ENCODE results near the gene SUV39H2.

SUV39H2 gene

DNA sequence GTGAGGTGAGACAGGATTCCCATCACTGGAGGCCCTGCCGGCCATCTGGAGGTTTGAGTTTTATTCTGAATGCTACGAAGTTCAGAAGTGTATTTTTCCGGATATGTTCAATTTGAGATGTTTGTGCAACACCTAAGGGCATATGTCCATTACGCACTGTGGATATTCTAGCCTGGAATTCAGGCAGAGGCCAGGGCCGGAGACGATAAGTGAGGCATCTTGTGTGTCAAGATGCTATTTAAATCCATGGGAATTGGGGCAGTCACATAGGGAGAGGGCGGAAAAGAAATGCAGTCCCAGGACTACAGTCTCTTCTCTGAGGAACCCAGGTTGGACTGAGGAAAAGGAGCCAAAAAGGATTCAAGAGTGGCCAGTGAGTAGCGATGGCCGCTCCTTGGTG, 1.9 kb upstream of the SUV39H2 start:
- Histone ChIP-seq H3K27ac (ENCODE audit: low read depth, low read length, severe bottlenecking) (no peak overlapping the region), H3K4me3 (ENCODE audit: extremely low read depth, insufficient read depth, low read length, poor library complexity, severe bottlenecking) (no peak overlapping the region)
- 91 to 93% methylated on average over 9 of the region's 9 CpGs for WGBS, 2 experiments (ENCODE audit: insufficient coverage in 2 of 2)

GRCh38 chr10:14879124-14879927, 660 bp downstream of the SUV39H2 start:
- Histone ChIP-seq H3K4me3 (ENCODE audit: extremely low read depth, insufficient read depth, low read length, poor library complexity, severe bottlenecking) (peak overlapping the region; percentile 96), H3K27ac (ENCODE audit: low read depth, low read length, severe bottlenecking) (peak overlapping the region; percentile 96), H3K9me3 (ENCODE audit: control insufficient read depth, low read length) (no peaks in the 10 kb centered on the region), H3K4me1 (ENCODE audit: control insufficient read depth, insufficient read depth, low read length, poor library complexity, severe bottlenecking) (peaks cover 6% of the 10 kb centered on the region), H3K36me3 (ENCODE audit: control insufficient read depth, insufficient read depth, low read length) (peaks cover 26% of the 10 kb centered on the region)
- WGBS, 2 experiments (ENCODE audit: insufficient coverage in 2 of 2) = 0% methylated on average over 39 to 50 of the region's 60 CpGs

More for the DNA sequence above, 1.9 kb upstream of the SUV39H2 start:
- H3K4me1 ChIP-seq (ENCODE audit: control insufficient read depth, insufficient read depth, low read length, poor library complexity, severe bottlenecking) = peaks cover 6% of the 10 kb centered on the region
- H3K9me3 ChIP-seq (ENCODE audit: control insufficient read depth, low read length) = no peaks in the 10 kb centered on the region
- peaks cover 5% of the 10 kb centered on the region for H3K36me3 ChIP-seq (ENCODE audit: control insufficient read depth, insufficient read depth, low read length)

- H3K9me3 ChIP-seq (ENCODE audit: control insufficient read depth, low read length) = no peaks in the 10 kb centered on the region
- H3K4me1 ChIP-seq (ENCODE audit: control insufficient read depth, insufficient read depth, low read length, poor library complexity, severe bottlenecking) = peaks cover 6% of the 10 kb centered on the region
- peak overlapping the region; percentile 96 for H3K27ac ChIP-seq (ENCODE audit: low read depth, low read length, severe bottlenecking)
- peak overlapping the region; percentile 96 for H3K4me3 ChIP-seq (ENCODE audit: extremely low read depth, insufficient read depth, low read length, poor library complexity, severe bottlenecking)
- peaks cover 30% of the 10 kb centered on the region for H3K36me3 ChIP-seq (ENCODE audit: control insufficient read depth, insufficient read depth, low read length)
- no CpG with 5 or more reads among the region's 5 CpGs for WGBS, 2 experiments (ENCODE audit: insufficient coverage in 2 of 2)
These were observed 1.2 kb downstream of the SUV39H2 start for GRCh38 chr10:14879928-14880193.

DNA sequence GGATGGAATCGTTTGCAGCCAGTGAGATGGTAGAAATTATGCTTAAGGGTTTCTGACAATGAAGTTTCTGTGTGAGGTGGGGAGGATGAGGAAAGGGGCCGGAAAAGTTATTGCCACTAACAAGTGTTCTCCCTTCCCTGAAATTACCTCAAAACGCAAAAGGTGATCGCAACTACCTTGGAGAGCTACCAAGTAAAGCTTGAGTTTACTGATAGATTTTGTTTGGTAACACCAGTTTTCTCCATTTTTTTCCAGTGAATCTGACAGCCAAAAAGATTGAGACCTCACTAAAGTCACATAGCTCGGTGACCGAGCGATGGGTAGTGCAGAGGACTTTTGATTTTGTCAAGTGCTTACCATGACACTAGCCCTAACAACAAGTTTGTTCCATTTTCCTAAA, 1.6 kb downstream of the SUV39H2 start:
- Histone ChIP-seq H3K36me3 (ENCODE audit: control insufficient read depth, insufficient read depth, low read length) (peaks cover 34% of the 10 kb centered on the region), H3K9me3 (ENCODE audit: control insufficient read depth, low read length) (no peaks in the 10 kb centered on the region), H3K27ac (ENCODE audit: low read depth, low read length, severe bottlenecking) (no peak overlapping the region), H3K4me1 (ENCODE audit: control insufficient read depth, insufficient read depth, low read length, poor library complexity, severe bottlenecking) (peaks cover 6% of the 10 kb centered on the region), H3K4me3 (ENCODE audit: extremely low read depth, insufficient read depth, low read length, poor library complexity, severe bottlenecking) (peak overlapping the region; percentile 96)
- 0 to 80% methylated on average over 1 to 3 of the region's 7 CpGs for WGBS, 2 experiments (ENCODE audit: insufficient coverage in 2 of 2)

DNA sequence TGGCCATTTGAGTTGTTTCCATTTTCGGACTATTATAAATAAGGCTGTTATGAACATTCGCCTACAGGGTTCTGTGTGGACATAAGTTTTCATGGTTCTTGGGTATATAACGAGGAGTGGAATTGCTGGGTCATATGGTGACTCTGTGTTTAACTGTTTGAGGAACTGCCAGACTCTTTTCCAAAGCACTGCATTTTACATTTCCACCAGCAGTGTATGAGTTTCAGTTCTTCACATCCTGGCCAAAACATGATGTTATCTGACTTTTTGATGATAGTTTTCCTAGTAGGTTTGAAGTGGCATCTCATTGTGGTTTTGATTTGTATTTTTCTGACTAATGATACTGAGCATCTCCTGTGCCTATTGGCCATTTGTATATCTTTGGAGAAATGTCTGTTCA, 5.4 kb downstream of the SUV39H2 start:
- H3K36me3 ChIP-seq (ENCODE audit: control insufficient read depth, insufficient read depth, low read length) = peaks cover 60% of the 10 kb centered on the region
- no peaks in the 10 kb centered on the region for H3K9me3 ChIP-seq (ENCODE audit: control insufficient read depth, low read length)
- no peaks in the 10 kb centered on the region for H3K4me1 ChIP-seq (ENCODE audit: control insufficient read depth, insufficient read depth, low read length, poor library complexity, severe bottlenecking)
- H3K4me3 ChIP-seq (ENCODE audit: extremely low read depth, insufficient read depth, low read length, poor library complexity, severe bottlenecking) = no peak overlapping the region
- 92 to 93% methylated on average over 2 of the region's 3 CpGs for WGBS, 2 experiments (ENCODE audit: insufficient coverage in 2 of 2)
- H3K27ac ChIP-seq (ENCODE audit: low read depth, low read length, severe bottlenecking) = no peak overlapping the region

GRCh38 chr10:14889318-14889717, 10.7 kb downstream of the SUV39H2 start:
- H3K36me3 ChIP-seq (ENCODE audit: control insufficient read depth, insufficient read depth, low read length) = peaks cover 53% of the 10 kb centered on the region
- H3K4me1 ChIP-seq (ENCODE audit: control insufficient read depth, insufficient read depth, low read length, poor library complexity, severe bottlenecking) = no peaks in the 10 kb centered on the region
- no CpG with 5 or more reads among the region's 2 CpGs for WGBS, 2 experiments (ENCODE audit: insufficient coverage in 2 of 2)
- H3K27ac ChIP-seq (ENCODE audit: low read depth, low read length, severe bottlenecking) = no peak overlapping the region
- no peaks in the 10 kb centered on the region for H3K9me3 ChIP-seq (ENCODE audit: control insufficient read depth, low read length)
- H3K4me3 ChIP-seq (ENCODE audit: extremely low read depth, insufficient read depth, low read length, poor library complexity, severe bottlenecking) = no peak overlapping the region

- Histone ChIP-seq H3K27ac (ENCODE audit: low read depth, low read length, severe bottlenecking) (no peak overlapping the region), H3K4me3 (ENCODE audit: extremely low read depth, insufficient read depth, low read length, poor library complexity, severe bottlenecking) (no peak overlapping the region), H3K36me3 (ENCODE audit: control insufficient read depth, insufficient read depth, low read length) (peaks cover 35% of the 10 kb centered on the region), H3K4me1 (ENCODE audit: control insufficient read depth, insufficient read depth, low read length, poor library complexity, severe bottlenecking) (no peaks in the 10 kb centered on the region), H3K9me3 (ENCODE audit: control insufficient read depth, low read length) (no peaks in the 10 kb centered on the region)
- 100% methylated on average over 1 of the region's 1 CpG for WGBS, 2 experiments (ENCODE audit: insufficient coverage in 2 of 2)
These were observed 12.5 kb downstream of the SUV39H2 start for GRCh38 chr10:14891151-14891550.

DNA sequence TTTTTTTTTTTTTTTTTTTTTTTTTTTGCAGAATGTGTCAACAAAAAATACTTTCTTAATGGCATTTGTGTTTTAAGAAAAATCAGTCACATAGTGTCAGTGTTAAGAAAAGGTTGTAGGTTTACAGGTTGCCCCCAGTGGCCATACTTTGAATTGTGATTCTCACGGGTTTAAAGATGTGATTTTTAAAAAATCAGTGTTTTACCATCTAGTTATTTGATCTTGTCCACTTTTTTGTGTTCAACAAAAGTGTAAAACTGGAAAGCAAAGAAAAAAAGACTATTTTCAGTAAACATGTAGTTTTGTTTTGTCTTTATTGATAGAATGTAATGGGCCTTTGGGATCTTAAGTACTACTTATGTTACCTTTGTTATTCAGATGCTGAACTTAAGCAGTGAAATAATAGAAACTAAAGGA, 25.7 kb downstream of the SUV39H2 start:
- no peak overlapping the region for H3K27ac ChIP-seq (ENCODE audit: low read depth, low read length, severe bottlenecking)
- H3K36me3 ChIP-seq (ENCODE audit: control insufficient read depth, insufficient read depth, low read length) = peaks cover 85% of the 10 kb centered on the region
- no peak overlapping the region for H3K4me3 ChIP-seq (ENCODE audit: extremely low read depth, insufficient read depth, low read length, poor library complexity, severe bottlenecking)
- peaks cover 5% of the 10 kb centered on the region for H3K9me3 ChIP-seq (ENCODE audit: control insufficient read depth, low read length)
- WGBS, 2 experiments (ENCODE audit: insufficient coverage in 2 of 2) = 67% methylated on average over 1 of the region's 1 CpG; no CpG with 5 or more reads in 1 of the 2 experiments
- no peaks in the 10 kb centered on the region for H3K4me1 ChIP-seq (ENCODE audit: control insufficient read depth, insufficient read depth, low read length, poor library complexity, severe bottlenecking)

- WGBS, 2 experiments (ENCODE audit: insufficient coverage in 2 of 2) = 93% methylated on average over 2 of the region's 2 CpGs; no CpG with 5 or more reads in 1 of the 2 experiments
- Histone ChIP-seq H3K36me3 (ENCODE audit: control insufficient read depth, insufficient read depth, low read length) (peaks cover 87% of the 10 kb centered on the region), H3K4me1 (ENCODE audit: control insufficient read depth, insufficient read depth, low read length, poor library complexity, severe bottlenecking) (no peaks in the 10 kb centered on the region), H3K27ac (ENCODE audit: low read depth, low read length, severe bottlenecking) (no peak overlapping the region), H3K9me3 (ENCODE audit: control insufficient read depth, low read length) (peaks cover 5% of the 10 kb centered on the region), H3K4me3 (ENCODE audit: extremely low read depth, insufficient read depth, low read length, poor library complexity, severe bottlenecking) (no peak overlapping the region)
These were observed 26.2 kb downstream of the SUV39H2 start for GRCh38 chr10:14904864-14905263.

DNA sequence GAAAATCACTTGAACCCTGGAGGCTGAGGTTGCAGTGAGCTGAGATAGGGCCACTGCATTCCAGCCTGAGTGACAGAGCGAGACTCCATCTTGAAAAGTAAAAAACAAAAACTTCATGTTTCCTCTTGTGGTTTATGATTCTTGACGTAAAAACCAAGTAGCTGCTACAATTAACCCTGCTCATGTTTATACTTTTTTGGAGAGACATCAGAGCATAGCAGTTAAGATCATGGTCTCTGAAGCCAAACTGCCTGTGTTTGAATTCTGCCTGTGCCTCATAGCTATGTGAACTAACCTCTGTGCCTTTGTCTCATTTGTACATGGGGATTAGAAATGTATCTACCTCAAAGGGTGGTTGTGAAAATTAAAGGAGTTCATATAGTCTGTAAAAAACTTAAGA, 27.2 kb downstream of the SUV39H2 start:
- no peak overlapping the region for H3K27ac ChIP-seq (ENCODE audit: low read depth, low read length, severe bottlenecking)
- 94% methylated on average over 2 of the region's 2 CpGs; no CpG with 5 or more reads in 1 of the 2 experiments for WGBS, 2 experiments (ENCODE audit: insufficient coverage in 2 of 2)
- peaks cover 90% of the 10 kb centered on the region for H3K36me3 ChIP-seq (ENCODE audit: control insufficient read depth, insufficient read depth, low read length)
- no peaks in the 10 kb centered on the region for H3K4me1 ChIP-seq (ENCODE audit: control insufficient read depth, insufficient read depth, low read length, poor library complexity, severe bottlenecking)
- H3K9me3 ChIP-seq (ENCODE audit: control insufficient read depth, low read length) = peaks cover 5% of the 10 kb centered on the region
- H3K4me3 ChIP-seq (ENCODE audit: extremely low read depth, insufficient read depth, low read length, poor library complexity, severe bottlenecking) = no peak overlapping the region

DNA sequence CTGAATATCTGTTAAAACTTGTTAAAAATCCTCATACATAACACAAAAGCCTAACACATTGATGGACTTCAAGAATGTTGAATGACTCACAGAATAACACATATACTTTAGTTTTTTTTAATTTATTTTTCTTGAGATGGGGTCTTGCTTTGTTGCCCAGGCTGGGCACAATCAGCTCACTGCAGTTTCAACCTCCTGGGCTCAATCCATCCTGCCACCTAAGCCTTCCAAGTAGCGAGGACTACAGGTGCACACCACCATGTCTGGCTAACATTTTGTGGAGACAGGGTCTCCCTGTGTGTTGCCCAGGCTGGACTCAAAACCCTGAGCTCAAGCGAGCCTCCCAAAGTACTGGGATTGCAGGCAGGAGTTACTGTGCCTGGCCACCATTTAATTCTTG, 28.1 kb downstream of the SUV39H2 start:
- Histone ChIP-seq H3K4me1 (ENCODE audit: control insufficient read depth, insufficient read depth, low read length, poor library complexity, severe bottlenecking) (no peaks in the 10 kb centered on the region), H3K4me3 (ENCODE audit: extremely low read depth, insufficient read depth, low read length, poor library complexity, severe bottlenecking) (no peak overlapping the region), H3K27ac (ENCODE audit: low read depth, low read length, severe bottlenecking) (no peak overlapping the region), H3K9me3 (ENCODE audit: control insufficient read depth, low read length) (peaks cover 5% of the 10 kb centered on the region), H3K36me3 (ENCODE audit: control insufficient read depth, insufficient read depth, low read length) (peaks cover 89% of the 10 kb centered on the region)
- WGBS, 2 experiments (ENCODE audit: insufficient coverage in 2 of 2) = 91 to 94% methylated on average over 2 of the region's 2 CpGs

Data from mesodermal cell (in vitro differentiated cells).